BJ (cell line): ENCODE measurements around the gene STEAP3. TPM values are rescaled to one million over a fixed set of nuclear protein-coding genes. Genes with fewer than 3 reads are reported as not detected.

Source experiments
- CTCF ChIA-PET: fragments of 350-600 bp; formaldehyde crosslinking; extraction: SDS; loops from one replicate; lab custom pipeline; 2021; ENCODE audit warnings: antibody characterized with exemption, inconsistent platforms; lab: Yijun Ruan, JAX
- POLR2A ChIA-PET: fragments of 300-600 bp; sonication (Branson Sonifier 250); formaldehyde crosslinking; extraction: SDS; loops from one replicate; lab custom pipeline; 2021; ENCODE audit warnings: antibody characterized with exemption; lab: Charles Lee
- DNase-seq: peaks from one replicate; pipeline ENCODE4 v3.0.0-alpha.2; 2011; ENCODE audit warnings: low read depth
- H3K27me3 ChIP-seq: 2 replicates; pipeline ENCODE4 v1.6.0; 2011; ENCODE audit warnings: low read length; ENCODE audit not compliant: control insufficient read depth, insufficient read depth
- H3K36me3 ChIP-seq: 2 replicates; pipeline ENCODE4 v1.5.1; 2011; ENCODE audit warnings: low read length; ENCODE audit not compliant: control insufficient read depth, insufficient read depth
- H3K4me3 ChIP-seq: 2 replicates; pipeline ENCODE4 v1.5.1; 2011; ENCODE audit warnings: low read depth, mild to moderate bottlenecking, control low read depth, low read length
- polyA plus RNA-seq: library from polyadenylated mRNA; depleted of rRNA; stranded (reverse); fragments of >200 nt; gene quantifications from 2 replicates; pipeline ENCODE4 v1.2.3, GENCODE V29; 2011
- TF ChIP-seq, protein P1 (sequence below): IDR thresholded peaks from 2 replicates; pipeline ENCODE4 v1.5.1; 2011; ENCODE audit warnings: low read depth, mild to moderate bottlenecking, control low read depth, inconsistent platforms, low read length, moderate library complexity; ENCODE audit not compliant: insufficient read depth

Gene STEAP3
- polyA plus RNA-seq, 1 experiment: 13.9 TPM

DNA sequence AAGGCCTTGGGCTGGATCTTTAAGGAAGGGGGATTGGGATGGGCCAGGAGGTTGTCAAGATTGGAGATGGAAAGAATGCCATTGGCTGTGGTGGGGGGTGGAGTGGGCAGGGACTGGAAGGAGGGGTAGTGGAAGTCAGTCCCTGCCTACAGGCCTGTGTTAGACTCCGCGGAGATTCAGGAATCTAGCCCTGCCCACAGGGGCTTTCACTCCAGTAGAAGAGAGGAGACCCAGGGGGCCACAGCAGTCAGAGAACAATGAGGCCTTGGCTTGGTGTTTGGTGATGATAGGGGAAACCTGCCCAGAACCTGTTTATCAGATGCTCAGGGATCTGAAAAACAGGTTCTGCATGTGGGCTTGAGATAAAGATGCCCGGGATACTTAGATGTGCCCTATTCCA is 6.1 kb downstream of the STEAP3 start:
- TF ChIP-seq, protein P1, sequence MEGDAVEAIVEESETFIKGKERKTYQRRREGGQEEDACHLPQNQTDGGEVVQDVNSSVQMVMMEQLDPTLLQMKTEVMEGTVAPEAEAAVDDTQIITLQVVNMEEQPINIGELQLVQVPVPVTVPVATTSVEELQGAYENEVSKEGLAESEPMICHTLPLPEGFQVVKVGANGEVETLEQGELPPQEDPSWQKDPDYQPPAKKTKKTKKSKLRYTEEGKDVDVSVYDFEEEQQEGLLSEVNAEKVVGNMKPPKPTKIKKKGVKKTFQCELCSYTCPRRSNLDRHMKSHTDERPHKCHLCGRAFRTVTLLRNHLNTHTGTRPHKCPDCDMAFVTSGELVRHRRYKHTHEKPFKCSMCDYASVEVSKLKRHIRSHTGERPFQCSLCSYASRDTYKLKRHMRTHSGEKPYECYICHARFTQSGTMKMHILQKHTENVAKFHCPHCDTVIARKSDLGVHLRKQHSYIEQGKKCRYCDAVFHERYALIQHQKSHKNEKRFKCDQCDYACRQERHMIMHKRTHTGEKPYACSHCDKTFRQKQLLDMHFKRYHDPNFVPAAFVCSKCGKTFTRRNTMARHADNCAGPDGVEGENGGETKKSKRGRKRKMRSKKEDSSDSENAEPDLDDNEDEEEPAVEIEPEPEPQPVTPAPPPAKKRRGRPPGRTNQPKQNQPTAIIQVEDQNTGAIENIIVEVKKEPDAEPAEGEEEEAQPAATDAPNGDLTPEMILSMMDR: no peak
- ChIA-PET POLR2A (no interaction called here), CTCF (no interaction called here)
- DNase-seq: no peak
- Histone ChIP-seq H3K4me3 (no peak overlapping the region), H3K36me3 (no peaks in the 10 kb centered on the region), H3K27me3 (no peaks in the 10 kb centered on the region; the same call in 1 of the 2 replicates)

DNA sequence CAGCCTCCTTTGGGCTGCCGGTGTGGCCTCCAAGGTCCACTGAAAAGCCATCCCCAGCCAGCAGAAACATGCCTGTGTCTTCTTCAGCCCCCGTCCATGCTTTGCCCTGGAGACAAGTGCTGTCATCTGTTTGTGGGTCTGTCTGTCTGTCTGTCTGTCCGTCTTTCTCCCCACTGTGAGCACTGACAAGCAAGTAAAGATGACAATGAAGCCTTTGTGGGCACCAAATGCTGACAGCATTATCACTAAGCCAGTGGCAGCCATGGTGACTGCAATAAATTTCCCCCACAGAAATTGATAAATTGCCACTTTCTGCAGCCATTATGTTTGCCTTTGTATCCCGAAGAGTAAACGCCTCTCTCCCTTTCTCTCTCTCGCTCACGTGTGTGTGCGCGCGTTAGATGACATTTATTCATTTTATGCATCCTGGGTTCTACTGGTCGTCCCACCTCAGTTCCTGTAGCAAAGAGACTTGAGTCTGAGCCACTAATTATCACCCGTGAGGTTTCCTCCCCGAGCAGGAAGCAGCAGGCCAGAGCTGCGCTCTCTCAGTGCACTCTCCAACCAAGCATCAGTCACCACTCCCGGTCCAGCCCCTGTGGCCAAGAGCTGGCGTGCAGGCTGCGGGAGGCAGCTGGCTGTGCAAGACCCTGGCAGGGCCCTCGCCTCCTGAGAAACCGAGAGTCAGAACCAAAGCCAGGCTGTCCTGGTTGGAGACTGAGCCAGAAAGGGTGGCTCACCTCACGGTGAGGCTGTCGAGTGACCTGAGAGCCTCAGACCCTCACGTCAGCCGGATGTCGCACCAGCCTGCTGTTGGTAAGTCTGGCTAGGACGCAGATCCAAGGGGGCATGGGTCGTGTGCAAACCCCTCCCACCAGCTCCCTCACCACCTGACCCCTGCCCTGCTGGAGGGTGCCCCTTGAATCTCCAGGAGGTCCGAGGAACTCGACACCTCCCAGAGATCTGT is 6.9 kb downstream of the STEAP3 start:
- no peak for DNase-seq
- Histone ChIP-seq H3K27me3 (no peaks in the 10 kb centered on the region; the same call in 1 of the 2 replicates), H3K4me3 (no peak overlapping the region), H3K36me3 (no peaks in the 10 kb centered on the region)
- ChIA-PET POLR2A (no interaction called here), CTCF (interaction anchor here (0.9 to 1.2 kb wide), 3 partner anchors 12 to 24 kb away, joined by 3 to 5 read pairs (median 3); no protein-coding TSS in a partner anchor)
- TF ChIP-seq, protein P1: no peak

DNA sequence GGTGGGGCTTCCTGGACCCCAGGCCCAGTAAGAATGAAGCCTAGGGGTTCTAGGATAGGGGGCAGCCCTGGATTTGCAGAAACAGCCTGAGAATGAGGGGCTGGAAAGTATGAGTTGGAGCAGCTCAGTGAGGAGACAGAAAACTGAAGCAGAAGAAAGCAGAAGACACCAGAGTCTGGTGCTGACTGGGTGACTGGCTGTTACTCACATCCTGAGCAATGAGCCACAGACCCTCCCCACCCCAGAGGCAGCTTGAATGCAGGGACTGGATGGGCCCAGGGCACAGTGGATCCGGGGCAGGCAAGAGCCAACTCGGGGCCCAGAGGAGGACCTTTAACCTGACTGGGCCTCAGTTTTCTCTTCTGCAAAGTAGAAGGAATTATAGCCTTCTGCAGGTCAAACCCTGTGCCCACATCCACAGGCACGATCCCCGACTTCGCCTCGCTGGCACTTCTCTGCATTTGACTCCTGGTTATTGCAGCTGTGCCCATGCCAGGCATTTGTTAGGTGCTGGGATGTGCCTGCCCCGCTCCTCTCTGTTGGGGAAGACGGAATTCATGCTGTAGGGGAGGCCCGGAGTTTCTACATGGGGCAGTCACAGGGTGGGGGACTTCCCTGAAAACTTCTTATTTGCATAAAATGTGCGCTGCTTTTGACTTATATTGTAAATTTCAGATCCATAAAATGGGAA is 8.5 kb downstream of the STEAP3 start:
- H3K36me3 ChIP-seq: no peaks in the 10 kb centered on the region
- no peaks in the 10 kb centered on the region; the same call in 1 of the 2 replicates for H3K27me3 ChIP-seq
- CTCF ChIA-PET: interaction anchor here (1.0 to 3.4 kb wide), 6 partner anchors 12 to 58 kb away, joined by 3 to 18 read pairs (median 4); no protein-coding TSS in a partner anchor
- POLR2A ChIA-PET: no interaction called here
- DNase-seq: no peak
- no peak overlapping the region for H3K4me3 ChIP-seq
- TF ChIP-seq, protein P1: no peak

GRCh38 chr2:119232666-119232993 is 9.0 kb downstream of the STEAP3 start:
- no peaks in the 10 kb centered on the region for H3K36me3 ChIP-seq
- TF ChIP-seq, protein P1: no peak
- ChIA-PET CTCF (interaction anchor here (1.1 to 3.4 kb wide), 5 partner anchors 13 to 57 kb away, joined by 3 to 18 read pairs (median 10); no protein-coding TSS in a partner anchor), POLR2A (no interaction called here)
- no peak overlapping the region for H3K4me3 ChIP-seq
- H3K27me3 ChIP-seq: no peaks in the 10 kb centered on the region; the same call in 1 of the 2 replicates
- DNase-seq: no peak
